Stimulated activated effector memory CD8-positive, alpha-beta T cell treated with anti-CD3 and anti-CD28 coated beads, Interleukin-12 subunit alpha, Interleukin-12 subunit beta, amount 100 ng/mL, for 72 hours (primary cell): ENCODE results near the gene SLC2A5.

Experiments
- ATAC-seq: fragments of 150-1000 bp; cut with Tn5 transposase; 2 replicates; pipeline ENCODE4 v1.10.0; 2021
- DNase-seq, 2 donors: peaks; one replicate each; pipeline ENCODE4 v3.0.0; 2021 to 2022; ENCODE audit warnings: low spot score in 2 of 2
- H3K27ac Mint-ChIP-seq: one replicate; pipeline ENCODE4 v1.8.0; 2022; ENCODE audit warnings: mild to moderate bottlenecking, mixed read lengths
- H3K36me3 Mint-ChIP-seq: one replicate; pipeline ENCODE4 v1.8.0; 2022; ENCODE audit warnings: mild to moderate bottlenecking, mixed read lengths
- H3K4me1 Mint-ChIP-seq: one replicate; pipeline ENCODE4 v1.8.0; 2022; ENCODE audit warnings: mixed read lengths
- H3K4me3 Mint-ChIP-seq: one replicate; pipeline ENCODE4 v1.8.0; 2022; ENCODE audit warnings: mild to moderate bottlenecking, mixed read lengths
- H3K9me3 Mint-ChIP-seq: one replicate; pipeline ENCODE4 v1.8.0; 2022; ENCODE audit warnings: mixed read lengths

The SLC2A5 gene

GRCh38 chr1:9057851-9058250 is 11.6 kb downstream of the SLC2A5 start:
- Mint-ChIP-seq H3K4me1 (no peaks in the 10 kb centered on the region), H3K27ac (no peak overlapping the region), H3K4me3 (no peak overlapping the region), H3K9me3 (no peaks in the 10 kb centered on the region), H3K36me3 (no peaks in the 10 kb centered on the region)
- peak; percentile 47 for ATAC-seq
- no peak for DNase-seq

GRCh38 chr1:9052272-9053049 is 17.0 kb downstream of the SLC2A5 start:
- no peaks in the 10 kb centered on the region for H3K36me3 Mint-ChIP-seq
- no peak for DNase-seq
- ATAC-seq = no peak
- H3K9me3 Mint-ChIP-seq = no peaks in the 10 kb centered on the region
- H3K4me3 Mint-ChIP-seq = no peak overlapping the region
- no peaks in the 10 kb centered on the region for H3K4me1 Mint-ChIP-seq
- H3K27ac Mint-ChIP-seq = no peak overlapping the region

- Mint-ChIP-seq H3K4me1 (no peaks in the 10 kb centered on the region), H3K36me3 (no peaks in the 10 kb centered on the region), H3K27ac (no peak overlapping the region), H3K9me3 (no peaks in the 10 kb centered on the region), H3K4me3 (no peak overlapping the region)
- DNase-seq (no peak), ATAC-seq (no peak)
These were observed 18.1 kb downstream of the SLC2A5 start for GRCh38 chr1:9051379-9051778.

- DNase-seq (no peak), ATAC-seq (no peak)
- no peak overlapping the region for H3K27ac Mint-ChIP-seq
These were observed 18.6 kb downstream of the SLC2A5 start for GRCh38 chr1:9050803-9051202.

GRCh38 chr1:9048551-9048950 is 20.9 kb downstream of the SLC2A5 start:
- no peak overlapping the region for H3K27ac Mint-ChIP-seq
- no peaks in the 10 kb centered on the region for H3K9me3 Mint-ChIP-seq
- ATAC-seq = no peak
- H3K4me1 Mint-ChIP-seq = no peaks in the 10 kb centered on the region
- DNase-seq = no peak
- H3K4me3 Mint-ChIP-seq = no peak overlapping the region
- H3K36me3 Mint-ChIP-seq = no peaks in the 10 kb centered on the region

More at GRCh38 chr1:9050803-9051202, 18.6 kb downstream of the SLC2A5 start:
- H3K4me3 Mint-ChIP-seq = no peak overlapping the region
- no peaks in the 10 kb centered on the region for H3K9me3 Mint-ChIP-seq
- H3K4me1 Mint-ChIP-seq = no peaks in the 10 kb centered on the region
- H3K36me3 Mint-ChIP-seq = no peaks in the 10 kb centered on the region

GRCh38 chr1:9047019-9047418 is 22.4 kb downstream of the SLC2A5 start:
- Mint-ChIP-seq H3K27ac (no peak overlapping the region), H3K36me3 (no peaks in the 10 kb centered on the region), H3K4me3 (no peak overlapping the region), H3K9me3 (no peaks in the 10 kb centered on the region), H3K4me1 (no peaks in the 10 kb centered on the region)
- ATAC-seq = no peak
- DNase-seq = no peak

GRCh38 chr1:9045861-9046510 is 23.4 kb downstream of the SLC2A5 start:
- Mint-ChIP-seq H3K36me3 (no peaks in the 10 kb centered on the region), H3K4me1 (no peaks in the 10 kb centered on the region), H3K27ac (no peak overlapping the region), H3K4me3 (no peak overlapping the region), H3K9me3 (no peaks in the 10 kb centered on the region)
- no peak for ATAC-seq
- DNase-seq = no peak

GRCh38 chr1:9044236-9044635 is 25.2 kb downstream of the SLC2A5 start:
- no peaks in the 10 kb centered on the region for H3K9me3 Mint-ChIP-seq
- no peak overlapping the region for H3K27ac Mint-ChIP-seq
- no peak for ATAC-seq
- no peaks in the 10 kb centered on the region for H3K4me1 Mint-ChIP-seq
- no peak for DNase-seq
- no peaks in the 10 kb centered on the region for H3K36me3 Mint-ChIP-seq
- no peak overlapping the region for H3K4me3 Mint-ChIP-seq

- no peak overlapping the region for H3K27ac Mint-ChIP-seq
These were observed 27.2 kb downstream of the SLC2A5 start for GRCh38 chr1:9042272-9042671.

GRCh38 chr1:9041116-9041779 is 28.2 kb downstream of the SLC2A5 start:
- Mint-ChIP-seq H3K4me3 (no peak overlapping the region), H3K27ac (no peak overlapping the region), H3K9me3 (no peaks in the 10 kb centered on the region), H3K4me1 (no peaks in the 10 kb centered on the region), H3K36me3 (no peaks in the 10 kb centered on the region)
- DNase-seq (no peak), ATAC-seq (no peak)

More at GRCh38 chr1:9042272-9042671, 27.2 kb downstream of the SLC2A5 start:
- H3K4me3 Mint-ChIP-seq = no peak overlapping the region
- ATAC-seq = no peak
- no peaks in the 10 kb centered on the region for H3K4me1 Mint-ChIP-seq
- no peaks in the 10 kb centered on the region for H3K9me3 Mint-ChIP-seq
- no peaks in the 10 kb centered on the region for H3K36me3 Mint-ChIP-seq
- no peak for DNase-seq

- no peaks in the 10 kb centered on the region for H3K4me1 Mint-ChIP-seq
- ATAC-seq (no peak), DNase-seq (no peak)
- H3K36me3 Mint-ChIP-seq = no peaks in the 10 kb centered on the region
- no peak overlapping the region for H3K4me3 Mint-ChIP-seq
- H3K27ac Mint-ChIP-seq = no peak overlapping the region
- peaks cover 3% of the 10 kb centered on the region for H3K9me3 Mint-ChIP-seq
These were observed 28.8 kb downstream of the SLC2A5 start for GRCh38 chr1:9040659-9041030.

- H3K27ac Mint-ChIP-seq = no peak overlapping the region
- ATAC-seq (no peak), DNase-seq (no peak)
- H3K4me1 Mint-ChIP-seq = no peaks in the 10 kb centered on the region
- peaks cover 7% of the 10 kb centered on the region for H3K9me3 Mint-ChIP-seq
- H3K4me3 Mint-ChIP-seq = no peak overlapping the region
- H3K36me3 Mint-ChIP-seq = no peaks in the 10 kb centered on the region
These were observed 29.4 kb downstream of the SLC2A5 start for GRCh38 chr1:9039761-9040658.

GRCh38 chr1:9038881-9039760 is 30.3 kb downstream of the SLC2A5 start:
- DNase-seq (no peak), ATAC-seq (no peak)
- no peak overlapping the region for H3K27ac Mint-ChIP-seq
- H3K4me3 Mint-ChIP-seq = no peak overlapping the region
- peaks cover 12% of the 10 kb centered on the region for H3K9me3 Mint-ChIP-seq
- H3K4me1 Mint-ChIP-seq = no peaks in the 10 kb centered on the region
- no peaks in the 10 kb centered on the region for H3K36me3 Mint-ChIP-seq

GRCh38 chr1:9038338-9038650 is 31.1 kb downstream of the SLC2A5 start:
- H3K4me1 Mint-ChIP-seq = no peaks in the 10 kb centered on the region
- H3K27ac Mint-ChIP-seq = no peak overlapping the region
- H3K4me3 Mint-ChIP-seq = no peak overlapping the region
- H3K9me3 Mint-ChIP-seq = peaks cover 12% of the 10 kb centered on the region
- ATAC-seq (no peak), DNase-seq (no peak)
- H3K36me3 Mint-ChIP-seq = no peaks in the 10 kb centered on the region
